IMR-90 (cell line): ENCODE results near the gene NDUFAF8. TPM values are rescaled to one million over a fixed set of nuclear protein-coding genes. Genes with fewer than 3 reads are reported as not detected.

Experiments used
- ATAC-seq: fragments of 200-7000 bp; cut with Tn5 transposase; 2 replicates; pipeline ENCODE4 v1.9.1; 2020; ENCODE audit warnings: low read depth, mild to moderate bottlenecking, moderate library complexity
- BruUV-seq: library from RNA; stranded (reverse); fragments of 400-500 nt; replicated peaks from 2 replicates; lab custom pipeline; 2021; lab: Mats Ljungman, UMichigan
- CTCF ChIA-PET: fragments of 300-600 bp; formaldehyde crosslinking; extraction: SDS; loops from one replicate; lab custom pipeline; 2021; ENCODE audit warnings: antibody characterized with exemption; lab: Yijun Ruan, JAX
- POLR2A ChIA-PET: fragments of 300-600 bp; sonication (Branson Sonifier 250); formaldehyde crosslinking; loops from one replicate; lab custom pipeline; 2022; ENCODE audit warnings: antibody characterized with exemption; ENCODE audit not compliant: unreplicated experiment; lab: Charles Lee
- DNase-seq: peaks from one replicate; pipeline ENCODE4 v3.0.0; 2013
- H2AFZ ChIP-seq: replicated peaks from 2 replicates; pipeline ENCODE3; 2013; ENCODE audit warnings: low read length, mild to moderate bottlenecking; ENCODE audit not compliant: poor library complexity
- H2AK5ac ChIP-seq: 2 replicates; pipeline ENCODE4 v1.6.1; 2013; ENCODE audit warnings: low read depth, low read length, inconsistent platforms
- H2AK9ac ChIP-seq: replicated peaks from 2 replicates; pipeline ENCODE3; 2013; ENCODE audit warnings: mild to moderate bottlenecking, low read depth, low read length, moderate library complexity; ENCODE audit not compliant: poor library complexity
- H2BK120ac ChIP-seq: 2 replicates; pipeline ENCODE4 v1.6.1; 2013; ENCODE audit warnings: low read depth, low read length, inconsistent platforms
- H2BK15ac ChIP-seq: 3 replicates; pipeline ENCODE4 v1.6.1; 2013; ENCODE audit warnings: low read depth, low read length, inconsistent platforms
- H2BK20ac ChIP-seq: 2 replicates; pipeline ENCODE4 v1.6.1; 2013; ENCODE audit warnings: low read depth, mild to moderate bottlenecking, inconsistent platforms, low read length, moderate library complexity
- H2BK5ac ChIP-seq: 2 replicates; pipeline ENCODE4 v1.6.1; 2013; ENCODE audit warnings: mild to moderate bottlenecking, low read depth, low read length, inconsistent platforms; ENCODE audit not compliant: poor library complexity, severe bottlenecking
- H3K14ac ChIP-seq: replicated peaks from 2 replicates; pipeline ENCODE4 v1.6.1; 2013; ENCODE audit warnings: low read depth, low read length, inconsistent platforms
- H3K18ac ChIP-seq: 2 replicates; pipeline ENCODE4 v1.6.1; 2013; ENCODE audit warnings: low read depth, low read length, control low read depth
- H3K23ac ChIP-seq: 2 replicates; pipeline ENCODE4 v1.6.1; 2013; ENCODE audit warnings: low read depth, low read length, inconsistent platforms
- H3K27ac ChIP-seq: 2 replicates; pipeline ENCODE4 v1.5.1; 2013; ENCODE audit warnings: mild to moderate bottlenecking, control low read depth, low read length; ENCODE audit not compliant: insufficient read depth
- H3K27me3 ChIP-seq: 2 replicates; pipeline ENCODE4 v1.6.1; 2013; ENCODE audit warnings: low read length; ENCODE audit not compliant: control insufficient read depth, insufficient read depth
- H3K36me3 ChIP-seq: 2 replicates; pipeline ENCODE4 v1.6.1; 2013; ENCODE audit warnings: low read length, mixed read lengths; ENCODE audit not compliant: control insufficient read depth, insufficient read depth
- H3K4ac ChIP-seq: 2 replicates; pipeline ENCODE4 v1.6.1; 2013; ENCODE audit warnings: low read depth, low read length, inconsistent platforms
- H3K4me1 ChIP-seq: 2 replicates; pipeline ENCODE4 v1.6.1; 2013; ENCODE audit warnings: low read length, mixed read lengths; ENCODE audit not compliant: control insufficient read depth, insufficient read depth
- H3K4me2 ChIP-seq: 2 replicates; pipeline ENCODE4 v1.6.1; 2013; ENCODE audit warnings: low read depth, mild to moderate bottlenecking, control low read depth, low read length, moderate library complexity
- H3K4me3 ChIP-seq: 2 replicates; pipeline ENCODE4 v1.5.1; 2013; ENCODE audit warnings: low read depth, mild to moderate bottlenecking, control low read depth, low read length, moderate library complexity; ENCODE audit not compliant: insufficient read depth
- H3K56ac ChIP-seq: 2 replicates; pipeline ENCODE4 v1.6.1; 2013; ENCODE audit warnings: low read length, inconsistent platforms; ENCODE audit not compliant: insufficient read depth; ENCODE audit errors: extremely low read depth
- H3K79me1 ChIP-seq, 2 experiments: 2 replicates each; pipeline ENCODE4 v1.6.1; 2013; ENCODE audit warnings: low read length in 2 of 2, inconsistent platforms in 1 of 2, low read depth in 1 of 2
- H3K9ac ChIP-seq: 2 replicates; pipeline ENCODE4 v1.6.1; 2013; ENCODE audit warnings: low read depth, low read length, control low read depth
- H3K9me1 ChIP-seq: 2 replicates; pipeline ENCODE4 v1.6.1; 2013; ENCODE audit warnings: low read length, inconsistent platforms; ENCODE audit not compliant: insufficient read depth
- H3K9me3 ChIP-seq: 2 replicates; pipeline ENCODE4 v1.6.1; 2013; ENCODE audit warnings: low read length; ENCODE audit not compliant: control insufficient read depth, insufficient read depth
- H4K20me1 ChIP-seq: 2 replicates; pipeline ENCODE4 v1.6.1; 2013; ENCODE audit warnings: low read length, inconsistent platforms; ENCODE audit not compliant: insufficient read depth
- H4K5ac ChIP-seq: 2 replicates; pipeline ENCODE4 v1.6.1; 2013; ENCODE audit warnings: mild to moderate bottlenecking, low read depth, low read length, control low read depth
- H4K8ac ChIP-seq, 2 experiments: 2 replicates each; pipeline ENCODE4 v1.6.1; 2013; ENCODE audit warnings: low read depth in 2 of 2, low read length in 2 of 2, control low read depth in 1 of 2, inconsistent platforms in 1 of 2
- H4K91ac ChIP-seq: 2 replicates; pipeline ENCODE4 v1.6.1; 2013; ENCODE audit warnings: low read depth, low read length, inconsistent platforms; ENCODE audit not compliant: insufficient read depth
- FOS ChIP-seq: fragments of 150-350 bp; IDR thresholded peaks from 2 replicates; pipeline ENCODE4 v1.6.1; 2016; ENCODE audit warnings: low read depth, low read length
- MXI1 ChIP-seq: IDR thresholded peaks from 2 replicates; pipeline ENCODE4 v1.6.1; 2012; ENCODE audit warnings: low read depth, mild to moderate bottlenecking, low read length, moderate library complexity, borderline replicate concordance
- RCOR1 ChIP-seq: IDR thresholded peaks from 2 replicates; pipeline ENCODE4 v1.6.1; 2012; ENCODE audit warnings: mild to moderate bottlenecking, low read length, improper control_type of control experiment; ENCODE audit not compliant: insufficient replicate concordance
- WGBS, 2 experiments: methylation state at CpG; one replicate each; pipeline versions ENCODE4 v1.1.5 to v1.1.7; 2013; ENCODE audit warnings: missing lambda C conversion rate in 2 of 2; ENCODE audit not compliant: insufficient read length in 1 of 2; ENCODE audit errors: extremely low coverage in 2 of 2; 5-methylcytosine and 5-hydroxymethylcytosine counted together
- dilution Hi-C: fragments of 300-500 bp; cut with HindIII; formaldehyde crosslinking; loops from one replicate; pipeline ENCODE4 v1.14.3; 2018; ENCODE audit warnings: low sequenced_read_pairs; ENCODE audit not compliant: unreplicated experiment
- in situ Hi-C: fragments of 300-500 bp; cut with MboI; formaldehyde crosslinking; loops from 3 replicates; pipeline ENCODE4 v1.14.3; 2019; ENCODE audit warnings: low sequenced_read_pairs, inconsistent platforms, mixed read lengths
- intact Hi-C: fragments of 100-400 bp; cut with micrococcal nuclease; formaldehyde crosslinking; loops from 2 replicates; pipeline ENCODE4 v1.10.0; 2022
- polyA plus RNA-seq, 3 experiments: library from polyadenylated mRNA; depleted of rRNA; stranded (reverse); fragments of >200 nt; gene quantifications; 2 replicates each; pipeline ENCODE4 v1.2.3, GENCODE V29; 2012; ENCODE audit warnings: low replicate concordance in 1 of 3
- total RNA-seq: library from RNA; depleted of rRNA; stranded (reverse); fragments of >200 nt; gene quantifications from 2 replicates; pipeline ENCODE4 v1.2.3, GENCODE V29; 2012

Gene NDUFAF8
- total and polyA plus RNA-seq, 2 of the 4 experiments (the other 2 are of a cell fraction), result 11.1 to 65.0 TPM

- H3K9me1 ChIP-seq, result no peaks in the 10 kb centered on the region
- no peak overlapping the region for H3K4me2 ChIP-seq
- dilution Hi-C loops (no loop called here), in situ Hi-C loops (no loop called here), intact Hi-C loops (no loop called here)
- H3K4ac ChIP-seq, result no peak overlapping the region
- H2BK20ac ChIP-seq, result no peak overlapping the region
- TF ChIP-seq FOS, result no peak
- no peak for TF ChIP-seq RCOR1
- TF ChIP-seq MXI1, result no peak
- ChIA-PET CTCF (no interaction called here), POLR2A (no interaction called here)
- no peak overlapping the region for H2AFZ ChIP-seq
- no peaks in the 10 kb centered on the region; the same call in 1 of the 2 replicates for H3K4me1 ChIP-seq
- H3K14ac ChIP-seq, result no peak overlapping the region
- no peak for DNase-seq
- H3K79me1 ChIP-seq, result peaks cover 0 to 3% of the 10 kb centered on the region in 2 experiments; a peak in 2 of 4 replicates
- H4K8ac ChIP-seq, result no peak overlapping the region
- no peak overlapping the region for H2BK5ac ChIP-seq
- 81% methylated on average over 5 of the region's 18 CpGs; no CpG with 5 or more reads in 1 of the 2 experiments for WGBS, 2 experiments
- BruUV-seq, result no TSS peak
- H2AK5ac ChIP-seq, result no peak overlapping the region
- H4K91ac ChIP-seq, result no peak overlapping the region
- no peak overlapping the region for H3K56ac ChIP-seq
- no peak overlapping the region for H3K27ac ChIP-seq
- no peak overlapping the region for H3K18ac ChIP-seq
- no peaks in the 10 kb centered on the region for H3K9me3 ChIP-seq
- H3K4me3 ChIP-seq, result no peak overlapping the region
- no peak overlapping the region for H3K9ac ChIP-seq
- peaks cover 63% of the 10 kb centered on the region for H3K36me3 ChIP-seq
- H3K27me3 ChIP-seq, result no peaks in the 10 kb centered on the region
- ATAC-seq, result no peak
- H4K20me1 ChIP-seq, result no peaks in the 10 kb centered on the region; the same call in 1 of the 2 replicates
- H2BK15ac ChIP-seq, result no peak overlapping the region
- H3K23ac ChIP-seq, result no peak overlapping the region
- H4K5ac ChIP-seq, result no peak overlapping the region
- no peak overlapping the region for H2BK120ac ChIP-seq
- no peak overlapping the region for H2AK9ac ChIP-seq
Measured at GRCh38 chr17:81261096-81261495, 22.0 kb downstream of the NDUFAF8 start.
